Lower leg skin (tissue), 3 donors: ENCODE measurements around the gene TRIO.

Source experiments
- POLR2A ChIP-seq, 2 donors: fragments of 450-650 bp; IDR thresholded peaks; one replicate each; pipeline ENCODE4 v1.6.1; 2016 to 2017; ENCODE audit warnings: antibody characterized with exemption in 2 of 2, mild to moderate bottlenecking in 1 of 2, moderate library complexity in 1 of 2
- TF ChIP-seq, protein P1 (sequence below), 3 donors: fragments of 450-650 bp; IDR thresholded peaks; one replicate each; pipeline ENCODE4 v1.5.1; 2016; ENCODE audit warnings: antibody characterized with exemption in 3 of 3, mild to moderate bottlenecking in 3 of 3, moderate library complexity in 2 of 3

- no peak for TF ChIP-seq POLR2A (IDR thresholded peaks at IDR 0.05)
- TF ChIP-seq, protein P1, sequence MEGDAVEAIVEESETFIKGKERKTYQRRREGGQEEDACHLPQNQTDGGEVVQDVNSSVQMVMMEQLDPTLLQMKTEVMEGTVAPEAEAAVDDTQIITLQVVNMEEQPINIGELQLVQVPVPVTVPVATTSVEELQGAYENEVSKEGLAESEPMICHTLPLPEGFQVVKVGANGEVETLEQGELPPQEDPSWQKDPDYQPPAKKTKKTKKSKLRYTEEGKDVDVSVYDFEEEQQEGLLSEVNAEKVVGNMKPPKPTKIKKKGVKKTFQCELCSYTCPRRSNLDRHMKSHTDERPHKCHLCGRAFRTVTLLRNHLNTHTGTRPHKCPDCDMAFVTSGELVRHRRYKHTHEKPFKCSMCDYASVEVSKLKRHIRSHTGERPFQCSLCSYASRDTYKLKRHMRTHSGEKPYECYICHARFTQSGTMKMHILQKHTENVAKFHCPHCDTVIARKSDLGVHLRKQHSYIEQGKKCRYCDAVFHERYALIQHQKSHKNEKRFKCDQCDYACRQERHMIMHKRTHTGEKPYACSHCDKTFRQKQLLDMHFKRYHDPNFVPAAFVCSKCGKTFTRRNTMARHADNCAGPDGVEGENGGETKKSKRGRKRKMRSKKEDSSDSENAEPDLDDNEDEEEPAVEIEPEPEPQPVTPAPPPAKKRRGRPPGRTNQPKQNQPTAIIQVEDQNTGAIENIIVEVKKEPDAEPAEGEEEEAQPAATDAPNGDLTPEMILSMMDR (IDR thresholded peaks at IDR 0.05), result no peak
Measured at GRCh38 chr5:14286007-14286406, 142.9 kb downstream of the TRIO start.
